BLaER1 treated with 17β-estradiol and CSF1 and Interleukin-3, amounts not matched to agents 10 nM and 100 nM (cell line): ENCODE results near the gene RLF.

ENCODE experiments used
- H3K27ac ChIP-seq, 11 experiments: shearing (Covaris generic); formaldehyde crosslinking; 2 replicates each; pipeline ENCODE4 v1.8.1; 2022
- H3K27me3 ChIP-seq, 11 experiments: shearing (Covaris generic); formaldehyde crosslinking; 2 replicates each; pipeline ENCODE4 v1.8.1; 2022
- H3K36me3 ChIP-seq, 11 experiments: shearing (Covaris generic); formaldehyde crosslinking; 2 replicates each; pipeline ENCODE4 v1.8.1; 2022
- H3K4me1 ChIP-seq, 10 experiments: shearing (Covaris generic); formaldehyde crosslinking; 2 replicates each; pipeline ENCODE4 v1.8.1; 2022
- H3K4me2 ChIP-seq, 11 experiments: shearing (Covaris generic); formaldehyde crosslinking; 2 replicates each; pipeline ENCODE4 v1.8.1; 2022
- H3K4me3 ChIP-seq, 10 experiments: shearing (Covaris generic); formaldehyde crosslinking; 2 replicates each; pipeline ENCODE4 v1.8.1; 2022
- H3K9ac ChIP-seq, 11 experiments: shearing (Covaris generic); formaldehyde crosslinking; 2 replicates each; pipeline ENCODE4 v1.8.1; 2022
- H3K9me3 ChIP-seq, 11 experiments: shearing (Covaris generic); formaldehyde crosslinking; replicated peaks in 1 of 11; 2 replicates each; pipeline ENCODE4 v1.8.1; 2022
- H4K20me1 ChIP-seq, 11 experiments: shearing (Covaris generic); formaldehyde crosslinking; 2 replicates each; pipeline ENCODE4 v1.8.1; 2022
- Cebpa-rat ChIP-seq, 11 experiments: shearing (Covaris generic); IDR thresholded peaks; 2 replicates each; pipeline ENCODE4 v1.8.1; 2022

Gene RLF

GRCh38 chr1:40281853-40282252 is 120.7 kb downstream of the RLF start:
- Histone ChIP-seq H3K9ac (no peak overlapping the region; a peak in 1 of 22 replicates), H3K4me3 (no peak overlapping the region), H3K4me1 (no peaks in the 10 kb centered on the region), H3K4me2 (no peak overlapping the region), H3K27ac (no peak overlapping the region), H3K9me3 (no peaks in the 10 kb centered on the region), H4K20me1 (peaks cover 0 to 36% (median 11%) of the 10 kb centered on the region in 11 experiments; a peak in 14 of 22 replicates), H3K36me3 (peaks cover 88 to 100% (median 91%) of the 10 kb centered on the region in 11 experiments), H3K27me3 (no peaks in the 10 kb centered on the region)
- TF ChIP-seq Cebpa-rat (IDR thresholded peaks at IDR 0.05) = no peak
